ENCODE measurements around the gene ADA. TPM values are rescaled to one million over a fixed set of nuclear protein-coding genes. Genes with fewer than 3 reads are reported as not detected.

The ADA gene
- polyA plus RNA-seq, 1 donor from 2014 or later = 0.56 TPM

DNA sequence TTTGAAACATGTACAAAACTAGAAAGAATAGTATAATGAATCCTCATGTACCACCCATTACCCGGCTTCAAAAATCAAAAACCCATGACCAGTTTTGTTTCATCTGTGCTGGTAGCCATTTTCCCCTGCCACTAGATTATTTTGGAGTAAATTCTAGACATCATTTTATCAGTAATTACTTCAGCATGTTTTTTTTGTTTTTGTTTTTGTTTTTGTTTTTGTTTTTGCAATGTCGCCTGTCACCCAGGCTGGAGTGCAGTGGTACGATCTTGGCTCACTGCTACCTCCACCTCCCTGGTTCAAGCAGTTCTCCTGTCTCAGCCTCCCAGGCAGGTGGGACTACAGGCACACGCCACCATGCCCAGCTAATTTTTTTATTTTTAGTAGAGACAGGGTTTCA is 77.1 kb downstream of the ADA start:
- TF ChIP-seq POLR2AphosphoS5 (IDR thresholded peaks at IDR 0.05) = no peak
- no peak for TF ChIP-seq TAF1 (IDR thresholded peaks at IDR 0.05; ENCODE audit: low read depth)
- TF ChIP-seq REST (IDR thresholded peaks at IDR 0.05; ENCODE audit: borderline replicate concordance) = no peak
- no peak for TF ChIP-seq SMC3 (conservative IDR thresholded peaks at IDR 0.05; ENCODE audit: poor library complexity)
- TF ChIP-seq RAD21 (conservative IDR thresholded peaks at IDR 0.05) = no peak
- no peak for TF ChIP-seq MXI1 (conservative IDR thresholded peaks at IDR 0.05; ENCODE audit: poor library complexity, severe bottlenecking)
- no peak for TF ChIP-seq EP300 (conservative IDR thresholded peaks at IDR 0.05; ENCODE audit: poor library complexity, severe bottlenecking)
- TF ChIP-seq, protein P1, sequence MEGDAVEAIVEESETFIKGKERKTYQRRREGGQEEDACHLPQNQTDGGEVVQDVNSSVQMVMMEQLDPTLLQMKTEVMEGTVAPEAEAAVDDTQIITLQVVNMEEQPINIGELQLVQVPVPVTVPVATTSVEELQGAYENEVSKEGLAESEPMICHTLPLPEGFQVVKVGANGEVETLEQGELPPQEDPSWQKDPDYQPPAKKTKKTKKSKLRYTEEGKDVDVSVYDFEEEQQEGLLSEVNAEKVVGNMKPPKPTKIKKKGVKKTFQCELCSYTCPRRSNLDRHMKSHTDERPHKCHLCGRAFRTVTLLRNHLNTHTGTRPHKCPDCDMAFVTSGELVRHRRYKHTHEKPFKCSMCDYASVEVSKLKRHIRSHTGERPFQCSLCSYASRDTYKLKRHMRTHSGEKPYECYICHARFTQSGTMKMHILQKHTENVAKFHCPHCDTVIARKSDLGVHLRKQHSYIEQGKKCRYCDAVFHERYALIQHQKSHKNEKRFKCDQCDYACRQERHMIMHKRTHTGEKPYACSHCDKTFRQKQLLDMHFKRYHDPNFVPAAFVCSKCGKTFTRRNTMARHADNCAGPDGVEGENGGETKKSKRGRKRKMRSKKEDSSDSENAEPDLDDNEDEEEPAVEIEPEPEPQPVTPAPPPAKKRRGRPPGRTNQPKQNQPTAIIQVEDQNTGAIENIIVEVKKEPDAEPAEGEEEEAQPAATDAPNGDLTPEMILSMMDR (IDR thresholded peaks at IDR 0.05; ENCODE audit: poor library complexity, severe bottlenecking) = no peak
- no peak for TF ChIP-seq EZH2 (IDR thresholded peaks at IDR 0.05; ENCODE audit: borderline replicate concordance, insufficient read depth, low read length, poor library complexity, severe bottlenecking)
- H3K9me2 ChIP-seq (ENCODE audit: insufficient read depth, low read length) = no peaks in the 10 kb centered on the region
- H3K79me2 ChIP-seq (replicated peaks; ENCODE audit: insufficient read depth, low read length) = peaks cover 4% of the 10 kb centered on the region
- no peak overlapping the region for H3K4me2 ChIP-seq (ENCODE audit: low read length)
- H3F3A ChIP-seq (ENCODE audit: insufficient read depth, low read length, poor library complexity, severe bottlenecking) = no peaks in the 10 kb centered on the region
- H3K9ac ChIP-seq (ENCODE audit: low read length) = no peak overlapping the region
- H3K36me3 ChIP-seq (ENCODE audit: insufficient read depth, low read length) = no peaks in the 10 kb centered on the region
- no peak overlapping the region for H3K4me3 ChIP-seq (ENCODE audit: low read length)
- no peaks in the 10 kb centered on the region for H4K20me1 ChIP-seq (ENCODE audit: insufficient read depth)
- H3K9me3 ChIP-seq (ENCODE audit: low read length) = no peaks in the 10 kb centered on the region
- H3K27ac ChIP-seq (ENCODE audit: low read length) = no peak overlapping the region
- no peaks in the 10 kb centered on the region for H3K27me3 ChIP-seq (ENCODE audit: insufficient read depth, low read depth, low read length)
- no peak overlapping the region for H2AFZ ChIP-seq (ENCODE audit: low read depth, low read length)

DNA sequence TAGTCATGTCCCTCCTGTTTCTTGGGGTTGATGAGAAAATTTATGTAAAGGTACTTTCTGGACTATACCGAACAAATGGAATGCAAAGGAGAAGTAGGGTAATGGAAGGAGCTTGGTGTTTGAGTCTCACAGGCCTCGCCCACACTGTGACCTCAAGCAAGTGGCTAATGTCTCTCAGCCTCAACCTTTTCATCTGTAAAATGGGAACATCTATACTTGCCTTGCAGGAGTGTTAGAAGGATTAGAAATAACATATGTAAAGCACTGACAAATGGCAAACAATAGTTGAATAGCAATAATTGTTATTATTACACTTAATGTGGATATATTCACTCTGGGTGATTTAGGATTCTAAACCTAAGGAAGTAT is 78.0 kb downstream of the ADA start:
- no peaks in the 10 kb centered on the region for H3K9me3 ChIP-seq (ENCODE audit: low read length)
- peaks cover 10% of the 10 kb centered on the region for H3K79me2 ChIP-seq (replicated peaks; ENCODE audit: insufficient read depth, low read length)
- no peak overlapping the region for H3K4me3 ChIP-seq (ENCODE audit: low read length)
- no peaks in the 10 kb centered on the region for H4K20me1 ChIP-seq (ENCODE audit: insufficient read depth)
- H3K27ac ChIP-seq (ENCODE audit: low read length) = no peak overlapping the region
- no peak overlapping the region for H3K9ac ChIP-seq (ENCODE audit: low read length)
- no peaks in the 10 kb centered on the region for H3K9me2 ChIP-seq (ENCODE audit: insufficient read depth, low read length)
- no peaks in the 10 kb centered on the region for H3F3A ChIP-seq (ENCODE audit: insufficient read depth, low read length, poor library complexity, severe bottlenecking)
- H2AFZ ChIP-seq (ENCODE audit: low read depth, low read length) = no peak overlapping the region
- no peak overlapping the region for H3K4me2 ChIP-seq (ENCODE audit: low read length)
- no peaks in the 10 kb centered on the region for H3K36me3 ChIP-seq (ENCODE audit: insufficient read depth, low read length)
- H3K27me3 ChIP-seq (ENCODE audit: insufficient read depth, low read depth, low read length) = no peaks in the 10 kb centered on the region
- no peak for TF ChIP-seq POLR2AphosphoS5 (IDR thresholded peaks at IDR 0.05)
- TF ChIP-seq MXI1 (conservative IDR thresholded peaks at IDR 0.05; ENCODE audit: poor library complexity, severe bottlenecking) = no peak
- TF ChIP-seq, protein P1 (IDR thresholded peaks at IDR 0.05; ENCODE audit: poor library complexity, severe bottlenecking) = no peak
- TF ChIP-seq EZH2 (IDR thresholded peaks at IDR 0.05; ENCODE audit: borderline replicate concordance, insufficient read depth, low read length, poor library complexity, severe bottlenecking) = no peak
- TF ChIP-seq SMC3 (conservative IDR thresholded peaks at IDR 0.05; ENCODE audit: poor library complexity) = no peak
- no peak for TF ChIP-seq TAF1 (IDR thresholded peaks at IDR 0.05; ENCODE audit: low read depth)
- no peak for TF ChIP-seq RAD21 (conservative IDR thresholded peaks at IDR 0.05)
- TF ChIP-seq EP300 (conservative IDR thresholded peaks at IDR 0.05; ENCODE audit: poor library complexity, severe bottlenecking) = no peak
- no peak for TF ChIP-seq REST (IDR thresholded peaks at IDR 0.05; ENCODE audit: borderline replicate concordance)

Data from neural cell (in vitro differentiated cells).